Cardiac ventricle fibroblast (primary cell): ENCODE data around the gene UHMK1. TPM values are rescaled to one million over a fixed set of nuclear protein-coding genes. Genes with fewer than 3 reads are reported as not detected.

Experiments
- total RNA-seq: library from RNA; depleted of rRNA; stranded (reverse); fragments of >200 nt; gene quantifications from 2 replicates; pipeline ENCODE4 v1.2.3, GENCODE V29; 2015

UHMK1 gene, protein sequence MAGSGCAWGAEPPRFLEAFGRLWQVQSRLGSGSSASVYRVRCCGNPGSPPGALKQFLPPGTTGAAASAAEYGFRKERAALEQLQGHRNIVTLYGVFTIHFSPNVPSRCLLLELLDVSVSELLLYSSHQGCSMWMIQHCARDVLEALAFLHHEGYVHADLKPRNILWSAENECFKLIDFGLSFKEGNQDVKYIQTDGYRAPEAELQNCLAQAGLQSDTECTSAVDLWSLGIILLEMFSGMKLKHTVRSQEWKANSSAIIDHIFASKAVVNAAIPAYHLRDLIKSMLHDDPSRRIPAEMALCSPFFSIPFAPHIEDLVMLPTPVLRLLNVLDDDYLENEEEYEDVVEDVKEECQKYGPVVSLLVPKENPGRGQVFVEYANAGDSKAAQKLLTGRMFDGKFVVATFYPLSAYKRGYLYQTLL
- total RNA-seq, result 26.1 and 31.5 TPM in 2 replicates

DNA sequence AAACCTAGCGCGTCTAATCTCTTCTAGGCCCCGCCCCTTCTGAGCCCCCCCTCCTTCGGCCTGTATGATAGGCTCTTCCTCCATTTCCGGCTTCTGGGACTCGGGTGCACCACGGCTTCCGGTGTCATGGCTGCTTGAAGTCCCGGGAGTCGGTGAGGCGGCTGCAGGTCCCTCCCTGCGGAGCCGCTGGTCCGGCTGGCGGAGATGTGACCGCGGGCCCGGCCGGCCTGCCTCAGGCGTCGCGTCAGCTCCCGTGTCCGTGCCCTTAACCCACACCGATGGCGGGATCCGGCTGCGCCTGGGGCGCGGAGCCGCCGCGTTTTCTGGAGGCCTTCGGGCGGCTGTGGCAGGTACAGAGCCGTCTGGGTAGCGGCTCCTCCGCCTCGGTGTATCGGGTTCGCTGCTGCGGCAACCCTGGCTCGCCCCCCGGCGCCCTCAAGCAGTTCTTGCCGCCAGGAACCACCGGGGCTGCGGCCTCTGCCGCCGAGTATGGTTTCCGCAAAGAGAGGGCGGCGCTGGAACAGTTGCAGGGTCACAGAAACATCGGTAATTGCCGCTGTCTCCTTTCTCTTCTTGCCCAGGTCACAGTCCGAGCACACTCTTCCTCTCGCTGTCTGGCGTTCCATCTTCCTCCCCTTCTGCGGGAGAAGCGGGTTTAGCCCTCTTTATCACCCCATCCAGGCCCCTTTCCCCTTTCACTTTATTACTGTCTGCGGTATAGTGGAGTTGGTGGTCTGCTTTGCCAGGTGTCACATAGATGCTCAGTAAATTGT is at the start of gene UHMK1:
Gene UHMK1, plus strand, starts transcription at position 96 of the 773 bp plus-strand sequence. Its CDS starts 183 bp downstream, at position 279.

DNA sequence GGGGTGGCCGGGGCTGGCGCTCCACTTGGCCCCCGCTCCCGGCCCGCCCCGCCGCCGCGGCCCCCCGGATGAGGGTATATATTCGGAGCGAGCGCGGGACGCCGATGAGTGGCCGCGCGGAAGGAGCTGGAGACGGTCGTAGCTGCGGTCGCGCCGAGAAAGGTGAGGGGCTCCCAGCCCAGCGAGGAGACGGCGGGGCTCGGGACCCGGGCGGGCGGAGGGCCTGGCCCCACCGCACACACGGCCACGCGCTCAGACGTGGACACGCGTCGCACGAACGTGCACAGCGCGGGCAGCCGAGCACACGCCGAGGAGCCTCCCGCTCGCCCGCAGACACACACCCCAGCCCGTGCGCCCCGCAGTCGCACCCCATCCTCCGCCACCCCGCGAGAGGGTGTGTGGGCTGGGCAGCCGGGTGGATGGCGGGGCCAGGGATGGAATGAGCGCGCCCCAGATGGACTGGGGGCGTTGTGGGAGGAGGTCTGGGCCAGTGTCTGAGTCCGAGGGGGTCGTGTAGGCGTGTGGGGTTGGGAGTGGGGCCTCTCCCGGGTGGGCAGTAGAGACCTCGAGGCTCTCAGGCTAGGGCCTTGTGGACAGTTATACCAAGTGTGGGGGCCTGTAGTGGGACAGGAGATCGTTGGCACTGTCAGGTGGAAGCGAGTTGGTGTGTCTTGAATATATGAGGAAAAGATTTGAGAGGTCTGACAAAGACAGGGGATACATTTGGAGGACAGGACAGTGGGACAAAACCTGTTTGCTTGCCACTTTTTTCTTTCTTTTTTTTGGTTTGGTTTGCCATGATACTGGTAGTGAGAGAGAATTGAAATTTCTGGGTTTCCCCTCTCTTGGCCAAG is 64.2 kb downstream of the UHMK1 start, which contains the start of gene UAP1:
Gene UAP1, plus strand, starts transcription at position 107 of the 854 bp plus-strand sequence. CDS start 4,347 bp downstream, outside the sequence.

Other genes with a start within 250 kb of the UHMK1 start
- gene SPATA46, start 121.0 kb upstream of the UHMK1 start, total RNA-seq, result not detected in 2 replicates
- gene C1orf226, start 116.1 kb upstream of the UHMK1 start, total RNA-seq, result 0.15 and 1.7 TPM in 2 replicates
- gene SH2D1B, start 85.7 kb upstream of the UHMK1 start, total RNA-seq, result not detected in 2 replicates
- 62.9 and 65.5 TPM in 2 replicates for gene UAP1, start 63.9 kb downstream of the UHMK1 start, total RNA-seq
- 95.1 and 106 TPM in 2 replicates for gene DDR2, start 134.6 kb downstream of the UHMK1 start, total RNA-seq